GM12878 (cell line): ENCODE measurements around the gene ASB2. TPM values are rescaled to one million over a fixed set of nuclear protein-coding genes. Genes with fewer than 3 reads are reported as not detected.
A peak's percentile ranks its signal among the peaks of the same experiment; 100 is the strongest.

Experiments used
- BMI1 ChIP-seq: fragments of 450-650 bp; IDR thresholded peaks from 2 replicates; pipeline ENCODE4 v1.6.1; 2016; ENCODE audit warnings: mild to moderate bottlenecking, moderate library complexity, borderline replicate concordance
- CHD1 ChIP-seq: IDR thresholded peaks from 2 replicates; pipeline ENCODE4 v1.6.1; 2012; ENCODE audit warnings: low read depth, low read length, improper control_type of control experiment
- E2F8 ChIP-seq: fragments of 450-650 bp; IDR thresholded peaks from 2 replicates; pipeline ENCODE4 v1.6.1; 2018; ENCODE audit warnings: mild to moderate bottlenecking, low read depth, moderate library complexity; ENCODE audit not compliant: partially characterized antibody
- E4F1 ChIP-seq: fragments of 450-650 bp; IDR thresholded peaks from 2 replicates; pipeline ENCODE4 v1.6.1; 2018; ENCODE audit warnings: borderline replicate concordance, mild to moderate bottlenecking; ENCODE audit not compliant: partially characterized antibody
- FOXM1 ChIP-seq: IDR thresholded peaks from 2 replicates; pipeline ENCODE4 v1.6.1; 2012; ENCODE audit warnings: low read depth, mild to moderate bottlenecking, inconsistent platforms, low read length, moderate library complexity
- MEF2B ChIP-seq: fragments of 450-650 bp; IDR thresholded peaks from 2 replicates; pipeline ENCODE4 v1.6.1; 2018; ENCODE audit warnings: mild to moderate bottlenecking, moderate library complexity; ENCODE audit not compliant: partially characterized antibody, poor library complexity, severe bottlenecking
- RAD21 ChIP-seq: IDR thresholded peaks from 2 replicates; pipeline ENCODE4 v1.6.1; 2011; ENCODE audit warnings: mild to moderate bottlenecking, low read depth, low read length, moderate library complexity; ENCODE audit not compliant: insufficient read depth
- RELB ChIP-seq: fragments of 450-650 bp; IDR thresholded peaks from 2 replicates; pipeline ENCODE4 v1.6.1; 2017; ENCODE audit warnings: low read depth, mild to moderate bottlenecking, moderate library complexity
- RUNX3 ChIP-seq: IDR thresholded peaks from 2 replicates; pipeline ENCODE4 v1.6.1; 2012; ENCODE audit warnings: low read length, inconsistent platforms
- SP1 ChIP-seq: IDR thresholded peaks from one replicate; pipeline ENCODE4 v1.6.1; 2011; ENCODE audit warnings: low read depth, low read length
- SRF ChIP-seq, 2 experiments: IDR thresholded peaks; 2 replicates each; pipeline ENCODE4 v1.6.1; 2011; ENCODE audit warnings: low read depth in 2 of 2, low read length in 2 of 2, mild to moderate bottlenecking in 1 of 2, moderate library complexity in 1 of 2
- ZBTB11 ChIP-seq: fragments of 450-650 bp; formaldehyde crosslinking; IDR thresholded peaks from 2 replicates; pipeline ENCODE4 v1.5.0; 2022; ENCODE audit warnings: mild to moderate bottlenecking, missing genetic modification characterization
- ZNF24 ChIP-seq: fragments of 450-650 bp; IDR thresholded peaks from 2 replicates; pipeline ENCODE4 v1.6.1; 2017; ENCODE audit warnings: antibody characterized with exemption, mild to moderate bottlenecking
- ZNF274 ChIP-seq: IDR thresholded peaks from one replicate; pipeline ENCODE4 v1.8.0; 2011; ENCODE audit not compliant: insufficient read length, insufficient read depth
- ZNF592 ChIP-seq: fragments of 450-650 bp; IDR thresholded peaks from 2 replicates; pipeline ENCODE4 v1.6.1; 2017; ENCODE audit warnings: mild to moderate bottlenecking, moderate library complexity
- polyA plus RNA-seq, 11 experiments: library from polyadenylated mRNA; depleted of rRNA in 4 of 11; unstranded in 6 of 11; stranded (reverse) in 5 of 11; fragments of >200 nt; fragmentation: Nextera tagmentation in 4 of 11; fragmentation: Illumina TruSeq in 1 of 11; extraction: Ambion mirVana in 4 of 11; extraction: Trizol in 1 of 11; gene quantifications; 1 replicate in 1 of 11; 2 replicates in 10 of 11; pipeline versions ENCODE4 v1.2.1 to v1.2.3, GENCODE V29; 2011 to 2016; ENCODE audit warnings: inconsistent platforms in 2 of 11, missing spikeins in 2 of 11, low read depth in 1 of 11
- total RNA-seq, 4 experiments: library from RNA; depleted of rRNA in 3 of 4; stranded (reverse); fragments of >200 nt in 3 of 4; fragmentation: Illumina TruSeq in 1 of 4; extraction: Trizol in 1 of 4; gene quantifications; 2 replicates each; pipeline versions ENCODE4 v1.2.1 to v1.2.3, GENCODE V29; 2013 to 2021

The ASB2 gene
- total and polyA plus RNA-seq, 10 of the 15 experiments (the other 5 are each of a cell fraction or from before 2014, with no cell fraction given): 3.0 to 54.8 (median 33.5) TPM

GRCh38 chr14:93999573-93999972 lies 23.2 kb upstream of the ASB2 start (continued):
- TF ChIP-seq E4F1: no peak
- TF ChIP-seq MEF2B: no peak
- TF ChIP-seq BMI1: no peak
- TF ChIP-seq RAD21: peak; percentile 34; the same call in 1 of the 2 replicates
- TF ChIP-seq SRF (IDR thresholded peaks at IDR 0.05; ENCODE audit: low read depth in 2 of 2, low read length in 2 of 2): no peak
- no peak for TF ChIP-seq ZNF592
- TF ChIP-seq RUNX3: peak; percentile 25; the same call in 1 of the 2 replicates
- TF ChIP-seq FOXM1: no peak
- TF ChIP-seq SP1: no peak
- TF ChIP-seq ZNF24: no peak
- TF ChIP-seq ZBTB11: no peak
- no peak for TF ChIP-seq CHD1
- no peak for TF ChIP-seq RELB
- no peak for TF ChIP-seq E2F8
- no peak for TF ChIP-seq ZNF274
